OCI-LY3 (cell line): ENCODE results near the gene VAV2.
A peak's percentile ranks its signal among the peaks of the same experiment; 100 is the strongest.

Experiments used
- H2AFZ ChIP-seq: fragments of 200-600, 300-600 bp; shearing (Covaris generic); 2 replicates; pipeline ENCODE4 v1.6.0; 2014; ENCODE audit warnings: antibody characterized with exemption, low read depth, low read length
- H3K27ac ChIP-seq: fragments of 200-600, 300-600 bp; sonication (generic); 2 replicates; pipeline ENCODE4 v1.5.1; 2014; ENCODE audit warnings: mild to moderate bottlenecking, low read length, moderate library complexity, mixed read lengths
- H3K27me3 ChIP-seq: fragments of 200-600, 300-600 bp; sonication (generic); 2 replicates; pipeline ENCODE4 v1.6.1; 2014; ENCODE audit warnings: low read depth, low read length, mixed read lengths
- H3K36me3 ChIP-seq: fragments of 200-600, 300-600 bp; sonication (generic); replicated peaks from 2 replicates; pipeline ENCODE3; 2014; ENCODE audit warnings: low read depth, low read length, mixed read lengths
- H3K4me1 ChIP-seq: fragments of 300-600, 200-600 bp; sonication (generic); 2 replicates; pipeline ENCODE4 v1.6.1; 2014; ENCODE audit warnings: low read length, mixed read lengths
- H3K4me2 ChIP-seq: fragments of 200-600, 300-600 bp; sonication (generic); 2 replicates; pipeline ENCODE4 v1.6.1; 2014; ENCODE audit warnings: low read length, mixed read lengths
- H3K4me3 ChIP-seq: fragments of 300-600, 200-600 bp; sonication (generic); 2 replicates; pipeline ENCODE4 v1.5.1; 2014; ENCODE audit warnings: antibody characterized with exemption, mild to moderate bottlenecking, low read length, moderate library complexity
- H3K79me2 ChIP-seq: fragments of 300-600, 200-600 bp; shearing (Covaris generic); 2 replicates; pipeline ENCODE4 v1.6.1; 2014; ENCODE audit warnings: mild to moderate bottlenecking, low read length, mixed read lengths
- H3K9ac ChIP-seq: fragments of 300-600, 200-600 bp; shearing (Covaris generic); 2 replicates; pipeline ENCODE4 v1.6.0; 2014; ENCODE audit warnings: mild to moderate bottlenecking, low read length, moderate library complexity
- H3K9me3 ChIP-seq: fragments of 200-600, 300-600 bp; shearing (Covaris generic); 2 replicates; pipeline ENCODE4 v1.6.1; 2014; ENCODE audit warnings: low read length, mixed read lengths; ENCODE audit not compliant: insufficient read depth
- H4K20me1 ChIP-seq: fragments of 200-600, 300-600 bp; sonication (generic); 2 replicates; pipeline ENCODE4 v1.6.1; 2016; ENCODE audit warnings: low read length, mixed read lengths; ENCODE audit not compliant: insufficient read depth
- CTCF ChIP-seq: fragments of 200-600, 300-600 bp; sonication (generic); IDR thresholded peaks from 2 replicates; pipeline ENCODE4 v1.5.1; 2014; ENCODE audit warnings: antibody characterized with exemption, low read length, low read depth
- EZH2phosphoT487 ChIP-seq: fragments of 200-600 bp; shearing (Covaris generic); IDR thresholded peaks from 2 replicates; pipeline ENCODE4 v1.6.1; 2018; ENCODE audit warnings: antibody characterized with exemption, mixed run types, low read depth

VAV2 gene

GRCh38 chr9:133981958-133982681 lies 10.0 kb downstream of the VAV2 start:
- peaks cover 93% of the 10 kb centered on the region for H4K20me1 ChIP-seq
- TF ChIP-seq CTCF (no peak), EZH2phosphoT487 (no peak)
- H3K9ac ChIP-seq, result no peak overlapping the region
- H3K4me3 ChIP-seq, result no peak overlapping the region
- no peak overlapping the region for H3K4me2 ChIP-seq
- peaks cover 22% of the 10 kb centered on the region for H3K36me3 ChIP-seq
- peaks cover 41% of the 10 kb centered on the region for H3K4me1 ChIP-seq
- H3K9me3 ChIP-seq, result no peaks in the 10 kb centered on the region
- H2AFZ ChIP-seq, result no peak overlapping the region
- H3K79me2 ChIP-seq, result peaks cover 100% of the 10 kb centered on the region
- no peak overlapping the region for H3K27ac ChIP-seq
- H3K27me3 ChIP-seq, result no peaks in the 10 kb centered on the region

GRCh38 chr9:133981589-133981957 lies 10.6 kb downstream of the VAV2 start:
- Histone ChIP-seq H3K4me1 (peaks cover 41% of the 10 kb centered on the region), H3K79me2 (peaks cover 100% of the 10 kb centered on the region), H4K20me1 (peaks cover 95% of the 10 kb centered on the region)

DNA sequence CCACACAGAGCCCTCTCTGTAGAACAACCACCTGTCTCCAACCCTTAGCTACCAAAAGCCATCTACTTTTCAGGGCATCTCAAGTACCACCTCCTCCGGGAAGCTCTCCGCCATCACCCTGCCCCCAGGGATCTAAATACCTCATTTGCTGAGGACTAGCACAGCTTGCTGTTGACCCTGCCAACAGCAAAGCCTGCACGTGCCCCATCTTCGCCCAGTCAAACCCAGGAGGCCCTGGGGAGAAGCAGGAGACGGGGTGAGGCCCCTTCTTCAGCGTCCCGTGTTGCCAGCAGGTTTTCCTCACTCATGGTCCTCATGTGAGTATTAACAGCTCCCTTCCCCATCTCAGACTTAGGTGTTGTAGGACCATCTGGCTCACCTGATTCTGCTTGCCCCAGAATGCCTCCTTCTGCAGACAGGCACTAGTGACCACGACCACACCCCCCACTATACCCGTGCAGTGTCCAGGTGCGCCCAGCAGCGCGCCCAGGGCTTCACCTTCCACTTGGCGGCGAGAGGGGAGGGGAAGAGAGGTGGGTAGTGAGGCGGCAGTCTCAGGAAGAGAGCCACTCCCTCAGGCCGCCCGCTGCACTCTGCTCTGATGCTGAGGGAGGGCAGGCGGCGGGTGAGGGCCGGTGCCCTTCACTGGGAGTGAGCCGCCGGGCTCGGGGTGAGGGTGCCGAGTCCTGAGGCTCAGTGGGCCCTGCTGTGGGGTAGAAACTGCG lies 11.1 kb downstream of the VAV2 start:
- Histone ChIP-seq H3K4me3 (peak overlapping the region; percentile 41; the same call in 1 of the 2 replicates), H3K36me3 (peaks cover 19% of the 10 kb centered on the region), H3K9ac (no peak overlapping the region), H3K4me1 (peaks cover 41% of the 10 kb centered on the region), H3K79me2 (peaks cover 100% of the 10 kb centered on the region), H3K4me2 (peak overlapping the region; percentile 70), H2AFZ (no peak overlapping the region), H4K20me1 (peaks cover 95% of the 10 kb centered on the region), H3K27ac (no peak overlapping the region), H3K9me3 (no peaks in the 10 kb centered on the region), H3K27me3 (no peaks in the 10 kb centered on the region)
- no peak for TF ChIP-seq EZH2phosphoT487
- no peak for TF ChIP-seq CTCF

More at GRCh38 chr9:133981589-133981957, 10.6 kb downstream of the VAV2 start:
- no peak for TF ChIP-seq EZH2phosphoT487
- no peak for TF ChIP-seq CTCF
- Histone ChIP-seq H3K4me2 (no peak overlapping the region), H3K36me3 (peaks cover 22% of the 10 kb centered on the region), H3K4me3 (no peak overlapping the region), H3K9me3 (no peaks in the 10 kb centered on the region), H3K9ac (no peak overlapping the region), H3K27ac (no peak overlapping the region), H2AFZ (no peak overlapping the region), H3K27me3 (no peaks in the 10 kb centered on the region)
